Esophagus (tissue), 2 donors: ENCODE data around the gene CDK19. TPM values are rescaled to one million over a fixed set of nuclear protein-coding genes. Genes with fewer than 3 reads are reported as not detected.

Experiments
- H3K27ac ChIP-seq, 2 donors: one replicate each; pipeline ENCODE4 v1.5.1; 2013; ENCODE audit warnings: low read depth in 2 of 2, mild to moderate bottlenecking in 2 of 2, inconsistent platforms in 1 of 2, low read length in 1 of 2, moderate library complexity in 1 of 2
- H3K27me3 ChIP-seq, 2 donors: one replicate each; pipeline ENCODE4 v1.6.1; 2013; ENCODE audit warnings: low read length in 2 of 2, control low read depth in 1 of 2, mild to moderate bottlenecking in 1 of 2; ENCODE audit not compliant: insufficient read depth in 2 of 2, control insufficient read depth in 1 of 2
- H3K36me3 ChIP-seq, 2 donors: one replicate each; pipeline ENCODE4 v1.6.1; 2013; ENCODE audit warnings: low read length in 1 of 2; ENCODE audit not compliant: control insufficient read depth in 2 of 2, insufficient read depth in 2 of 2
- H3K4me1 ChIP-seq, 2 donors: one replicate each; pipeline ENCODE4 v1.6.1; 2013; ENCODE audit warnings: low read length in 1 of 2; ENCODE audit not compliant: control insufficient read depth in 2 of 2, insufficient read depth in 2 of 2
- H3K4me3 ChIP-seq, 2 donors: one replicate each; pipeline ENCODE4 v1.5.1; 2013; ENCODE audit warnings: low read length in 2 of 2, mild to moderate bottlenecking in 2 of 2, low read depth in 1 of 2, moderate library complexity in 1 of 2
- H3K9me3 ChIP-seq, 2 donors: one replicate each; pipeline ENCODE4 v1.6.1; 2013; ENCODE audit warnings: mild to moderate bottlenecking in 2 of 2, low read depth in 1 of 2, low read length in 1 of 2, moderate library complexity in 1 of 2; ENCODE audit not compliant: control insufficient read depth in 2 of 2, insufficient read depth in 1 of 2
- WGBS, 2 donors: extraction: QIAGEN DNeasy Blood & Tissue Kit; methylation state at CpG; one replicate each; pipeline ENCODE4 v1.1.7; 2013; 5-methylcytosine and 5-hydroxymethylcytosine counted together
- polyA plus RNA-seq, 2 donors: library from polyadenylated mRNA; stranded (reverse); fragments of 200-250 nt; gene quantifications; one replicate each; pipeline ENCODE4 v1.2.3, GENCODE V29; 2013
- donor health status: healthy with polysubstance abuse.
- donor health status: Bipolar disorder and iron deficiency.

CDK19 gene
- polyA plus RNA-seq, 2 donors = 5.5 to 6.6 TPM

DNA sequence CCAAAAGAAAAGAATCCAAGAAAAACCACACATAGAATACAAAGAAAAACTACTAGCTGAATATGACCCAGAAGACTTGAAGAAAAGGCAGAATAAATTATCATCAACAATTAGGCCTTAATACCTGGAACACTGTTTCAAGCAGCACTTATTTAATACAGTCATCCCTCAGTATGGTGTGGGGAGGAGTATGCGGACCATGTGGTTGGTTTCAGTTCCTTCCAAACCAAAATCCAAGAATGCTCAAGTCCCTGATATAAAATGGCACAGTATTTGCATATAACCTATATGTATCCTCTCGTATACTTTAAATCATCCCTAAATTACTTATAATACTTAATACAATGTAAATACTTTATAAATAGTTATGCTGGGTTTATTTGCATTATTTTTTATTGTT is 16.1 kb downstream of the CDK19 start:
- no peaks in the 10 kb centered on the region for H3K36me3 ChIP-seq
- no peaks in the 10 kb centered on the region for H3K9me3 ChIP-seq
- no peaks in the 10 kb centered on the region for H3K27me3 ChIP-seq
- H3K4me3 ChIP-seq = no peak overlapping the region
- H3K27ac ChIP-seq = no peak overlapping the region
- no peaks in the 10 kb centered on the region for H3K4me1 ChIP-seq
- WGBS, 2 donors = 91% methylated on average over 2 of the region's 2 CpGs

DNA sequence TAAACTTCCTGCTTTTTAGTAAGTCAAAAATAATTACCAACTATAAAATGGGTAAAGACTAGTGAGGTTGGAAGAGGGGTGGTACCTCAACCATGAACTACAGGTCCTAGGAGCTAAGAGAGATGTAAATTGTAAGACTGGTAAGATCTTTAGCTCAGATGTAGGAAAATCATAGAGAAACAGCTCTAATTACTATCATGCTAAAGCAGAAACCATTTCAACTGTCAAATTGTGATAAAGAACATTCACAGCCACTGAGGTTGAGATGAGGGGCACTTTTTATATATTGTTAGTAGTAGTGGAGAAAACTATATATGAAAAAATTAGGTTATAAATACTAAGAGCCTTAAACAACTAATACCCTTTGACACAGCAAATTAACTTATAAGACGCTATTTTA is 20.0 kb downstream of the CDK19 start:
- 94 to 97% methylated on average over 1 of the region's 1 CpG for WGBS, 2 donors
- H3K9me3 ChIP-seq = no peaks in the 10 kb centered on the region

DNA sequence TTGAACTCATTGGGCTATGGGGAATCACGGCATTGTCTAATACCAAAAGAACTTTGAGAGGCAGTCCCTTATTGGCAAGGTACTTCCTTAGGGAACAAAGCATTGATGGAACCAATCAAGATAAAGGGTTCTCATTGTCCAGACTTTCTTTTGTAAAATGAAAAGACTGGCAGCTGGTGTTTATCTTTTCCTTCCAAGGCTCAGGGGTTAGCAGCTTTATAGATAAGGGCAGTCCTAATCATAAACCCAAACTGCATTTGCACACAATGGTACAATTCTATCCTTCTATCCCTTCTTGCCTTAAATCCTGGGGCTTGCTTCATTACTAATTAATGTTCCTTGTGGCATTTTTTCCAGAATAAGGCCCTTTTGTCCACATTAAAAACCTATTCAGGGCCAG is 28.6 kb downstream of the CDK19 start:
- H3K9me3 ChIP-seq = no peaks in the 10 kb centered on the region
- no peaks in the 10 kb centered on the region for H3K4me1 ChIP-seq
- WGBS, 2 donors = 80 to 90% methylated on average over 1 of the region's 1 CpG
- H3K4me3 ChIP-seq = no peak overlapping the region
- H3K36me3 ChIP-seq = no peaks in the 10 kb centered on the region
- no peaks in the 10 kb centered on the region for H3K27me3 ChIP-seq
- H3K27ac ChIP-seq = no peak overlapping the region

More for the DNA sequence above, 20.0 kb downstream of the CDK19 start:
- H3K27ac ChIP-seq = no peak overlapping the region
- no peaks in the 10 kb centered on the region for H3K27me3 ChIP-seq
- H3K4me1 ChIP-seq = no peaks in the 10 kb centered on the region
- no peak overlapping the region for H3K4me3 ChIP-seq
- H3K36me3 ChIP-seq = no peaks in the 10 kb centered on the region

DNA sequence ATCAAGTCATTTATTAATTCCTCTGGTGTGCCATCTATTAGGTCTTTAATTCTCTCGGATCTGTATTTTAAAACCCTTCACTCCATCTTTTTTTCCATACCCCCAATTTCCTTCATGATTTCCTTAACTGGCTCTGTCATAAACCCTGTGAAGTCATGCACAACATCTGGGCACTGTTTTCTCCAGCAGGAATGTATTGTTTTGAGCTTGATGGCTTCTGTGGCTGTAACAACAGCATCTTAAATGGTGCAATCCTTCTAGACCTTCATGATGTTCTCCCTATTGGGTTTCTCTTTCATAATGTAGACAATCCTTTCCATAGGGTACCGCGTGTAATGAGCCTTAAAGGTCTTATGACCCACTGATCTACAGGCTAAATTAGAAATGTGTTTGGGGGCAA is 29.0 kb downstream of the CDK19 start:
- H3K9me3 ChIP-seq = no peaks in the 10 kb centered on the region
- H3K4me3 ChIP-seq = no peak overlapping the region
- no peaks in the 10 kb centered on the region for H3K36me3 ChIP-seq
- 95 to 99% methylated on average over 3 of the region's 3 CpGs for WGBS, 2 donors
- no peak overlapping the region for H3K27ac ChIP-seq
- H3K4me1 ChIP-seq = no peaks in the 10 kb centered on the region
- no peaks in the 10 kb centered on the region for H3K27me3 ChIP-seq

DNA sequence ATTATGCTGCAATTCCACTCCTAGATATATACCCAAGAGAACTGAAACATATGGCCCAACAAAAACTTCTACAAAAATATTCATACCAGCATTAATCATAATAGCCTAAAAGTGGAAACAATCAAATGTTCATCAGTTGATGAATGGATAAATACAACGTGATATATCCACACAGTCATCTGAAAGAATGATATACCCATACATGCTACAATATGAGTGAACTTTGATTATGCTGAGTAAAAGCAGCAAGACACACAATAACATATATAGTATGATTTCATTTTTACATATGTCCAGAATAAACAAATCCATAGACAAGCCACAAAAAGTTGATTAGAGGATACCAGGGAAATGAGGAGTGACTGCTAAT is 30.7 kb downstream of the CDK19 start:
- Histone ChIP-seq H3K4me1 (no peaks in the 10 kb centered on the region), H3K27ac (no peak overlapping the region), H3K36me3 (no peaks in the 10 kb centered on the region), H3K27me3 (no peaks in the 10 kb centered on the region), H3K9me3 (no peaks in the 10 kb centered on the region), H3K4me3 (no peak overlapping the region)
- 49 to 57% methylated on average over 1 of the region's 1 CpG for WGBS, 2 donors

DNA sequence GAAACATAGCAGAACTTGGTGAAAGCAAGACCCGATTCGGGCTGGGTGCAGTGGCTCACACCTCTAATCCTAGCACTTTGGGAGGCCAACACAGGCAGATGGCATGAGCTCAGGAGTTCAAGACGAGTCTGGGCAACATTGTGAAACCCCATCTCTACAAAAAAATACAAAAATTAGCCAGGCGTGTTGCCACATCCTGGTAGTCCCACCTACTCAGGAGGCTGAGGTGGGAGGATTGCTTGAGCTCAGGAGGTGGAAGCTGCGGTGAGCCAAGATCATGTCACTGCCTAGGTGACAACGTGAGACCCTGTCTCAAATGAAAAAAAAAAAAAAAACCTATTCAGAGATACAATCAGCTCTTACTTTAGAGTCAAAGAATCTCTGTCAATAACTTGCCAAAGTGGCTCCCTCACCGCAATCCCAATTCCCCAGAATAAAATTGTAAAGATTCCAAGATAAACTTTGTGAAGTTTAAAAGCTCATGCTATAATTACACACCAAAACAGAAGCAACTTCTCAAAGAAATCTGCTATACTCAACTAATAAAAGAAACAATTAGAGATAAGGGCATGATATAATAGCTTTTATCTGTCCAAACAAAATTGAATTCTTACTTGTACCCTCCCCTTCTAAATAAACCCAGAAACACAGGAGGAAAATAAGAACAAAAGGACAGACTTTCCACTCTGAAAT is 33.6 kb downstream of the CDK19 start:
- no peaks in the 10 kb centered on the region for H3K4me1 ChIP-seq
- no peaks in the 10 kb centered on the region for H3K9me3 ChIP-seq
- no peak overlapping the region for H3K4me3 ChIP-seq
- WGBS, 2 donors = 51 to 56% methylated on average over 7 of the region's 7 CpGs
- no peak overlapping the region for H3K27ac ChIP-seq
- H3K27me3 ChIP-seq = no peaks in the 10 kb centered on the region
- no peaks in the 10 kb centered on the region for H3K36me3 ChIP-seq

DNA sequence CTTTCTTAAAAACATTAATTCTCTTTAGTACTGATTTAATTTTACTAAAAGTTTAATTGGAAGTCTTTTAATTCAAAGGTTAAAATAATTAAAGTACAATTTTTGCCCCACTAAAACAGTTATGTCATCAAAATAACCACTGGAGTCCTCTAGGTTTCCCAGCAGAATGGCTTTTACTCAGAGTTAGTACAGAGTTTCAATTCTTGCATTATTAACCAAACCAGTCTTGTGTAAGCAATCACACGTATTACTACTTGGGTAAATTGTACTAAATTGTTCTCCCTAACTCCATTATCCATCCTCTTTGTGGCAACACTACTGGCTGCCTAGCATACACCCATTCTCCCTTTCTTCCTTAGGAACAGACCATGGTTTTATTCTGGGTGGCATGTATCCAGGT is 36.9 kb downstream of the CDK19 start:
- Histone ChIP-seq H3K4me1 (no peaks in the 10 kb centered on the region), H3K36me3 (no peaks in the 10 kb centered on the region), H3K27ac (no peak overlapping the region), H3K27me3 (no peaks in the 10 kb centered on the region), H3K9me3 (no peaks in the 10 kb centered on the region), H3K4me3 (no peak overlapping the region)
- WGBS, 2 donors = 84 to 87% methylated on average over 1 of the region's 1 CpG

DNA sequence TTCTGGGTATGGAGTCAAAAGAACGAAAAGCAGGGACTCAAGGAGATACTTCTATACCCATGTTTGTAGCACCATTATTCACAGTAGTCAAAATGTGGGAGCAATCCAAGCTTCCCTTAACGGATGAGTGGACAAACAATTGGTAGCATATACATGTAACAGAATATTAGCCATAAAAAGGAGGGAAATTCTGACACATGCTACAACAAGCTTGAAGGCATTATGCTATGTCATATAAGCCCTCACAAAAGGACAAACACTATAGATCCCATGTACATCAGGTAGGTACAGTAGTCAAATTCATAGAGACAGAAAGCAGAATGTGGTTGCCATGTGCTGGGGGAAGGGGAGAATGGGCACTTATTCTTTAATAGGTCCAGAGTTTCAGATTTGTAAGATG is 37.6 kb downstream of the CDK19 start:
- no peaks in the 10 kb centered on the region for H3K27me3 ChIP-seq
- WGBS, 2 donors = 76 to 92% methylated on average over 2 of the region's 2 CpGs
- H3K4me3 ChIP-seq = no peak overlapping the region
- no peaks in the 10 kb centered on the region for H3K9me3 ChIP-seq
- H3K27ac ChIP-seq = no peak overlapping the region
- no peaks in the 10 kb centered on the region for H3K36me3 ChIP-seq
- H3K4me1 ChIP-seq = no peaks in the 10 kb centered on the region

DNA sequence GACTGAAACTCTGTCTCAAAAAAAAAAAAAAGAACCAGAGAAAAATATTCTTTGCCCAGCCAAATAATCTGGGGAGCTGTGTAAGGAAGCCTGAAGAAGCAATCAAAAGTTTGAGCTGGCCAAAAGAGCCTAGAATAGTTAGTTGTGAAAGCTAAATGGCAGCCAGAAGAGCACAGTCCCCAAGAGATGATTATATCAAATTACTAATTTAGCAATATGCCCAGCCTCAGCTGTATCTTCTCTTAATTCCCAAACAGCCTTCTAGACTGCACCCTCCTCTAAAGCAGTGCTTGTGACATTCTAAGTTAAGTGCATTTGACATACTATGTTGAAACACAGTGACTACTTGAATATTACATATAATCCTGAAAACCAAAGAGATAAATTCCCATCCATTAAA is 38.9 kb downstream of the CDK19 start:
- H3K4me1 ChIP-seq = no peaks in the 10 kb centered on the region
- H3K27me3 ChIP-seq = no peaks in the 10 kb centered on the region
- H3K27ac ChIP-seq = no peak overlapping the region
- no peaks in the 10 kb centered on the region for H3K36me3 ChIP-seq
- H3K4me3 ChIP-seq = no peak overlapping the region
- H3K9me3 ChIP-seq = no peaks in the 10 kb centered on the region

DNA sequence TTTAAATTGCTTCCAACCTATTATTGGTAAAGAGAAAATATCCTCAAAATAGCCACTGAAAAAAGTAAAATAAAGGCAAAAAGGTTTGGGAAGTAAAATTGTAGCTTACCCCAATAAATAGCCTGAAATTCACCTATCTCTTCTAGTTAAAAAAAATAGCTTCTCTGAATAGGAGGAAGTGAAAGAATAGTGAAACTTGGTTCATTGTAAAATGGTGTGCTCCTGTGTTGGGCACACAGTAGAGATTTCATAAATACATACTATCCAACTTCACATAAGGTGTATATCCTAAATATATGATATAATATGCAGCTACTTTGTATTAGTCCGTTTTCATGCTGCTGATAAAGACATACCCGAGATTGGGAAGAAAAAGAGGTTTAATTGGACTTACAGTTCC is 45.3 kb downstream of the CDK19 start:
- 88 to 94% methylated on average over 2 of the region's 2 CpGs for WGBS, 2 donors
- H3K9me3 ChIP-seq = no peaks in the 10 kb centered on the region
- H3K27ac ChIP-seq = no peak overlapping the region
- no peaks in the 10 kb centered on the region for H3K27me3 ChIP-seq
- no peak overlapping the region for H3K4me3 ChIP-seq
- no peaks in the 10 kb centered on the region for H3K4me1 ChIP-seq
- H3K36me3 ChIP-seq = no peaks in the 10 kb centered on the region
